H1 (cell line): ENCODE measurements around the gene SMIM7. TPM values are rescaled to one million over a fixed set of nuclear protein-coding genes. Genes with fewer than 3 reads are reported as not detected.

ENCODE experiments used
- CTCF ChIA-PET: fragments of 300-600 bp; sonication (Branson Sonifier 250); formaldehyde crosslinking; loops from one replicate; lab custom pipeline; 2021; ENCODE audit not compliant: partially characterized antibody; lab: Charles Lee
- POLR2A ChIA-PET: fragments of 300-600 bp; sonication (Branson Sonifier 250); formaldehyde crosslinking; loops from one replicate; lab custom pipeline; 2021; ENCODE audit warnings: inconsistent platforms; ENCODE audit not compliant: partially characterized antibody; lab: Charles Lee
- DNase-seq, 2 experiments: peaks; one replicate each; pipeline versions ENCODE4 v3.0.0 to v3.0.0-alpha.2; 2010 to 2022; ENCODE audit warnings: low spot score in 2 of 2, low read depth in 1 of 2, mixed read lengths in 1 of 2
- FAIRE-seq: peaks from 2 replicates; lab custom pipeline; 2011; peaks lifted over from hg19 to GRCh38; lab: Jason Lieb, UNC
- H2AFZ ChIP-seq: 2 replicates; pipeline ENCODE4 v1.8.1; 2012; ENCODE audit warnings: low read length, inconsistent platforms
- H2AK5ac ChIP-seq: 2 replicates; pipeline ENCODE4 v1.6.1; 2013; ENCODE audit warnings: low read depth, low read length
- H2BK120ac ChIP-seq: replicated peaks from 2 replicates; pipeline ENCODE3; 2013; ENCODE audit warnings: low read depth, low read length, inconsistent platforms
- H2BK12ac ChIP-seq: 2 replicates; pipeline ENCODE4 v1.6.1; 2013; ENCODE audit warnings: low read depth, low read length
- H2BK15ac ChIP-seq: 2 replicates; pipeline ENCODE4 v1.6.1; 2013; ENCODE audit warnings: low read length
- H2BK20ac ChIP-seq: 2 replicates; pipeline ENCODE4 v1.6.1; 2013; ENCODE audit warnings: low read length
- H2BK5ac ChIP-seq: 2 replicates; pipeline ENCODE4 v1.6.1; 2013; ENCODE audit warnings: low read depth, low read length
- H3K14ac ChIP-seq: 2 replicates; pipeline ENCODE4 v1.6.1; 2013; ENCODE audit warnings: inconsistent platforms; ENCODE audit not compliant: insufficient read length
- H3K18ac ChIP-seq: 2 replicates; pipeline ENCODE4 v1.6.1; 2013; ENCODE audit warnings: low read length; ENCODE audit errors: extremely low read depth
- H3K23ac ChIP-seq: 2 replicates; pipeline ENCODE4 v1.6.1; 2013; ENCODE audit warnings: inconsistent platforms; ENCODE audit not compliant: insufficient read length
- H3K23me2 ChIP-seq: 2 replicates; pipeline ENCODE4 v1.6.1; 2013; ENCODE audit warnings: low read depth, low read length
- H3K27ac ChIP-seq: 2 replicates; pipeline ENCODE4 v1.6.1; 2011; ENCODE audit warnings: low read depth, low read length, inconsistent platforms
- H3K27me3 ChIP-seq, 4 experiments: replicated peaks in 1 of 4; 1 replicate in 1 of 4; 2 replicates in 3 of 4; pipeline versions ENCODE4 v1.6.1 to v1.8.1; 2011 to 2013; ENCODE audit warnings: low read length in 3 of 4, mild to moderate bottlenecking in 3 of 4, inconsistent platforms in 2 of 4, mixed read lengths in 2 of 4, moderate library complexity in 1 of 4; ENCODE audit not compliant: control insufficient read depth in 3 of 4, insufficient read depth in 3 of 4; ENCODE audit errors: extremely low read depth in 1 of 4
- H3K36me3 ChIP-seq, 4 experiments: 2 replicates each; pipeline versions ENCODE4 v1.6.1 to v1.8.1; 2011 to 2013; ENCODE audit warnings: mild to moderate bottlenecking in 4 of 4, low read length in 3 of 4, moderate library complexity in 2 of 4, control low read depth in 1 of 4, inconsistent platforms in 1 of 4; ENCODE audit not compliant: insufficient read depth in 4 of 4, control insufficient read depth in 2 of 4
- H3K4ac ChIP-seq: replicated peaks from 2 replicates; pipeline ENCODE3; 2013; ENCODE audit warnings: low read length, low read depth, mixed read lengths, inconsistent platforms; ENCODE audit not compliant: insufficient read length
- H3K4me1 ChIP-seq, 4 experiments: replicated peaks in 1 of 4; 1 replicate in 1 of 4; 2 replicates in 3 of 4; pipeline versions ENCODE4 v1.6.1 to v1.8.1; 2011 to 2013; ENCODE audit warnings: low read length in 3 of 4, inconsistent platforms in 2 of 4, mixed read lengths in 1 of 4; ENCODE audit not compliant: insufficient read depth in 4 of 4, control insufficient read depth in 3 of 4
- H3K4me2 ChIP-seq, 2 experiments: 2 replicates each; pipeline versions ENCODE4 v1.6.1 to v1.8.1; 2011 to 2013; ENCODE audit warnings: low read depth in 2 of 2, low read length in 2 of 2, control low read depth in 1 of 2, inconsistent platforms in 1 of 2, mild to moderate bottlenecking in 1 of 2; ENCODE audit not compliant: insufficient read depth in 1 of 2
- H3K4me3 ChIP-seq, 4 experiments: fragments of 200-600, 300-600 bp in 1 of 4; sonication (generic), shearing (Covaris generic), sonication (Bioruptor Twin) in 1 of 4; 2 replicates each; pipeline versions ENCODE4 v1.5.1 to v1.8.1; 2011 to 2016; ENCODE audit warnings: low read length in 4 of 4, low read depth in 3 of 4, control low read depth in 2 of 4, inconsistent platforms in 2 of 4, mild to moderate bottlenecking in 2 of 4, mixed read lengths in 1 of 4, moderate library complexity in 1 of 4; ENCODE audit not compliant: insufficient read depth in 2 of 4; ENCODE audit errors: extremely low read depth in 1 of 4
- H3K56ac ChIP-seq: replicated peaks from 2 replicates; pipeline ENCODE3; 2013; ENCODE audit warnings: low read depth, mild to moderate bottlenecking, mixed read lengths, low read length, inconsistent platforms; ENCODE audit not compliant: insufficient read length
- H3K79me1 ChIP-seq: 2 replicates; pipeline ENCODE4 v1.6.1; 2013; ENCODE audit warnings: low read depth, low read length, control low read depth
- H3K79me2 ChIP-seq, 2 experiments: 2 replicates each; pipeline versions ENCODE4 v1.6.1 to v1.8.1; 2012 to 2013; ENCODE audit warnings: low read length in 2 of 2, mild to moderate bottlenecking in 2 of 2, inconsistent platforms in 1 of 2; ENCODE audit not compliant: insufficient read depth in 2 of 2, control insufficient read depth in 1 of 2
- H3K9ac ChIP-seq, 4 experiments: replicated peaks in 1 of 4; 1 replicate in 1 of 4; 2 replicates in 3 of 4; pipeline versions ENCODE4 v1.6.1 to v1.8.1; 2011 to 2013; ENCODE audit warnings: low read depth in 3 of 4, low read length in 3 of 4, control low read depth in 2 of 4, mild to moderate bottlenecking in 2 of 4, moderate library complexity in 2 of 4, inconsistent platforms in 1 of 4; ENCODE audit errors: extremely low read depth in 1 of 4
- H3K9me3 ChIP-seq, 2 experiments: 2 replicates each; pipeline versions ENCODE4 v1.6.1 to v1.8.1; 2012 to 2013; ENCODE audit warnings: mild to moderate bottlenecking in 2 of 2, moderate library complexity in 2 of 2, control low read depth in 1 of 2, inconsistent platforms in 1 of 2, low read depth in 1 of 2, low read length in 1 of 2, mixed read lengths in 1 of 2; ENCODE audit not compliant: insufficient read depth in 2 of 2
- H4K20me1 ChIP-seq, 2 experiments: replicated peaks in 1 of 2; 2 replicates each; pipeline versions ENCODE3 to v1.8.1; 2011 to 2013; ENCODE audit warnings: inconsistent platforms in 2 of 2, low read length in 2 of 2, mild to moderate bottlenecking in 1 of 2; ENCODE audit not compliant: insufficient read depth in 2 of 2, control insufficient read depth in 1 of 2
- H4K5ac ChIP-seq: 2 replicates; pipeline ENCODE4 v1.6.1; 2013; ENCODE audit warnings: low read length, low read depth, mixed read lengths, inconsistent platforms; ENCODE audit not compliant: insufficient read length
- H4K8ac ChIP-seq: 2 replicates; pipeline ENCODE4 v1.8.0; 2013; ENCODE audit warnings: mild to moderate bottlenecking, moderate library complexity, low read length, inconsistent platforms; ENCODE audit not compliant: insufficient read depth; ENCODE audit errors: extremely low read depth
- H4K91ac ChIP-seq: replicated peaks from 2 replicates; pipeline ENCODE3; 2013; ENCODE audit warnings: low read length, mixed read lengths, inconsistent platforms; ENCODE audit not compliant: insufficient read length
- ATF2 ChIP-seq: IDR thresholded peaks from 2 replicates; pipeline ENCODE4 v1.6.1; 2012; ENCODE audit warnings: low read length, inconsistent platforms
- BACH1 ChIP-seq: IDR thresholded peaks from 2 replicates; pipeline ENCODE4 v1.6.1; 2012; ENCODE audit warnings: low read length, improper control_type of control experiment
- CTBP2 ChIP-seq: IDR thresholded peaks from 2 replicates; pipeline ENCODE4 v1.7.0; 2011; ENCODE audit warnings: borderline replicate concordance, mild to moderate bottlenecking, moderate library complexity, mixed read lengths, low read length; ENCODE audit not compliant: insufficient read depth, insufficient read length
- E2F6 ChIP-seq: IDR thresholded peaks from 2 replicates; pipeline ENCODE4 v1.6.1; 2012; ENCODE audit warnings: inconsistent platforms
- EGR1 ChIP-seq: IDR thresholded peaks from 2 replicates; pipeline ENCODE4 v1.6.1; 2011; ENCODE audit warnings: low read depth, low read length, borderline replicate concordance
- KDM4A ChIP-seq: IDR thresholded peaks from one replicate; pipeline ENCODE4 v1.7.1; 2012; ENCODE audit warnings: low read depth, mild to moderate bottlenecking, moderate library complexity, low read length, inconsistent platforms; ENCODE audit not compliant: severe bottlenecking
- POLR2AphosphoS5 ChIP-seq: IDR thresholded peaks from 2 replicates; pipeline ENCODE4 v1.6.1; 2011; ENCODE audit warnings: low read depth, low read length
- RBBP5 ChIP-seq: IDR thresholded peaks from 2 replicates; pipeline ENCODE4 v1.7.1; 2012; ENCODE audit warnings: low read depth, mild to moderate bottlenecking, inconsistent platforms, low read length, moderate library complexity, borderline replicate concordance
- SP1 ChIP-seq: IDR thresholded peaks from 2 replicates; pipeline ENCODE4 v1.6.1; 2011; ENCODE audit warnings: low read depth, low read length
- TAF7 ChIP-seq: optimal IDR thresholded peaks from 2 replicates; pipeline ENCODE3; 2011; ENCODE audit warnings: low read depth, mild to moderate bottlenecking, inconsistent platforms, low read length, moderate library complexity, borderline replicate concordance
- TCF12 ChIP-seq: IDR thresholded peaks from 2 replicates; pipeline ENCODE4 v1.6.1; 2011; ENCODE audit warnings: low read depth, mild to moderate bottlenecking, low read length
- TEAD4 ChIP-seq: IDR thresholded peaks from 2 replicates; pipeline ENCODE4 v1.6.1; 2012; ENCODE audit warnings: low read depth, low read length, inconsistent platforms, mixed read lengths
- WGBS, 2 experiments: shearing (Covaris generic) in 1 of 2; methylation state at CpG; one replicate each; pipeline versions ENCODE4 v1.1.6 to v1.1.7; 2013 to 2015; ENCODE audit warnings: low lambda C conversion rate in 2 of 2, mixed read lengths in 2 of 2, inconsistent platforms in 1 of 2, low coverage in 1 of 2, missing lambda C conversion rate in 1 of 2; ENCODE audit not compliant: insufficient replicate concordance in 2 of 2, insufficient coverage in 1 of 2, insufficient read length in 1 of 2; ENCODE audit errors: extremely low coverage in 1 of 2, missing lambda C conversion rate in 1 of 2; 5-methylcytosine and 5-hydroxymethylcytosine counted together
- polyA plus RNA-seq, 7 experiments: library from polyadenylated mRNA; depleted of rRNA in 3 of 7; stranded (reverse) in 5 of 7; unstranded in 2 of 7; fragments of >200 nt in 5 of 7; fragments of 200-250 nt in 2 of 7; gene quantifications; 1 replicate in 5 of 7; 2 replicates in 1 of 7; 4 replicates in 1 of 7; pipeline versions ENCODE4 v1.2.1 to v1.2.3, GENCODE V29; 2011 to 2013; ENCODE audit warnings: missing spikeins in 2 of 7, mixed read lengths in 2 of 7
- total RNA-seq: library from RNA; stranded (reverse); fragmentation: NEBNext Ultra II Directional; extraction: Animal tissue kit (Norgen Biotek cat#: 25700); gene quantifications from 2 replicates; pipeline ENCODE4 v1.2.1, GENCODE V29; 2021

The SMIM7 gene
- total and polyA plus RNA-seq, 2 of the 8 experiments (the other 6 are each of a cell fraction or from before 2014, with no cell fraction given) = 55.5 to 67.5 TPM

DNA sequence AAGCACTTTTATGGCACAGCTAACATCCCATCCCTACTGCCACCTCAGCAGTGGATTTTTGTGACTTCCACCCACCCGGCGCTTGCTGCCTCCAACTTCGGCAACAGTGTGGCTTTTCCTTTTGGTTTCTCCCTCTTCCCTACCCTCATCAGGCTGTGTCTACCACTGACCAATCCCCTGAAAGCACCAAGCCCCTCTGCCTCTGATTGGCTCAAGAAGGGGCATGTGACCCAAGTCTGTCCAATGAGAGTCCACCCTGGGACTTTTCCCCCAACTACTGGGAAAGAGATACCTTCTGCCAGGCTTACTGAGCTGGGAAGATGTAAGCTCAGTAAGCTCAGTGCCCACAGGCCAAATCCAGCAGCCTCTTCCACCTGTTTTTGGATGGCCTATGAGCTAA lies 5.8 kb downstream of the SMIM7 start:
- Histone ChIP-seq H2BK5ac (no peak overlapping the region), H3K27ac (no peak overlapping the region), H3K4me2 (no peak overlapping the region), H3K23ac (no peak overlapping the region), H3K9me3 (no peaks in the 10 kb centered on the region), H3K79me2 (peaks cover 9 to 28% of the 10 kb centered on the region in 2 experiments), H3K4ac (no peak overlapping the region), H3K14ac (no peak overlapping the region), H2BK20ac (no peak overlapping the region), H3K56ac (no peak overlapping the region), H2BK12ac (no peak overlapping the region), H2AK5ac (no peak overlapping the region), H3K36me3 (peaks cover 25 to 83% (median 53%) of the 10 kb centered on the region in 4 experiments), H3K4me3 (no peak overlapping the region), H4K5ac (no peak overlapping the region), H3K27me3 (no peaks in the 10 kb centered on the region), H2BK15ac (no peak overlapping the region), H3K79me1 (peaks cover 11% of the 10 kb centered on the region), H3K23me2 (no peaks in the 10 kb centered on the region), H3K4me1 (peaks cover 0 to 3% (median 0%) of the 10 kb centered on the region in 4 experiments; a peak in 2 of 7 replicates), H4K8ac (no peak overlapping the region), H2BK120ac (no peak overlapping the region), H2AFZ (no peak overlapping the region), H4K20me1 (peaks cover 8 to 21% of the 10 kb centered on the region in 2 experiments), H4K91ac (no peak overlapping the region), H3K9ac (no peak overlapping the region), H3K18ac (no peak overlapping the region)
- DNase-seq (no peak), FAIRE-seq (no peak)
- ChIA-PET CTCF (interaction anchor here (1.3 kb wide), 1 partner anchor 8 kb away, joined by 3 read pairs; no protein-coding TSS in a partner anchor), POLR2A (interaction anchor here (1.0 to 2.0 kb wide), 5 partner anchors 9 to 153 kb away, joined by 3 to 13 read pairs (median 4); no protein-coding TSS in a partner anchor)
- WGBS, 2 experiments = 97% methylated on average over 3 of the region's 3 CpGs; no CpG with 5 or more reads in 1 of the 2 experiments
- TF ChIP-seq RBBP5 = no peak
- no peak for TF ChIP-seq BACH1
- TF ChIP-seq SP1 = peak; percentile 23; the same call in 1 of the 2 replicates
- TF ChIP-seq CTBP2 = no peak
- TF ChIP-seq KDM4A = no peak
- no peak for TF ChIP-seq TAF7
- TF ChIP-seq TEAD4 = no peak
- no peak for TF ChIP-seq TCF12
- no peak for TF ChIP-seq E2F6
- no peak for TF ChIP-seq ATF2
- no peak for TF ChIP-seq POLR2AphosphoS5
- TF ChIP-seq EGR1 = no peak
